Measurements from ENCODE around the gene ACOXL.

Gene ACOXL

GRCh38 chr2:111121028-111121827 is 388.9 kb downstream of the ACOXL start:
- peak; percentile 6 for DNase-seq

- DNase-seq = peak; percentile 49
These were observed 389.7 kb downstream of the ACOXL start for GRCh38 chr2:111121828-111122630.

GRCh38 chr2:111122631-111123421 is 390.5 kb downstream of the ACOXL start:
- DNase-seq = peak; percentile 67

- no peak for DNase-seq
These were observed 391.4 kb downstream of the ACOXL start for GRCh38 chr2:111123751-111124150.

- DNase-seq = no peak
These were observed 394.2 kb downstream of the ACOXL start for GRCh38 chr2:111126581-111126980.

- DNase-seq = no peak
These were observed 395.0 kb downstream of the ACOXL start for GRCh38 chr2:111127351-111127750.

- no peak for DNase-seq
These were observed 395.7 kb downstream of the ACOXL start for GRCh38 chr2:111128096-111128495.

- no peak for DNase-seq
These were observed 401.2 kb downstream of the ACOXL start for GRCh38 chr2:111133603-111134002.

GRCh38 chr2:111134055-111134454 is 401.7 kb downstream of the ACOXL start:
- DNase-seq = no peak

GRCh38 chr2:111135237-111135909 is 403.0 kb downstream of the ACOXL start:
- no peak for DNase-seq

- DNase-seq = peak; percentile 20
These were observed 403.5 kb downstream of the ACOXL start for GRCh38 chr2:111135910-111136297.

- DNase-seq = no peak
These were observed 406.5 kb downstream of the ACOXL start for GRCh38 chr2:111138839-111139238.

GRCh38 chr2:111139637-111140317 is 407.4 kb downstream of the ACOXL start:
- peak; percentile 76 for DNase-seq

GRCh38 chr2:111140815-111141214 is 408.4 kb downstream of the ACOXL start:
- no peak for DNase-seq

GRCh38 chr2:111142101-111142500 is 409.7 kb downstream of the ACOXL start:
- no peak for DNase-seq

GRCh38 chr2:111143107-111143842 is 410.9 kb downstream of the ACOXL start:
- no peak for DNase-seq

- DNase-seq = no peak
These were observed 411.4 kb downstream of the ACOXL start for GRCh38 chr2:111143843-111144198.

GRCh38 chr2:111145103-111145760 is 412.9 kb downstream of the ACOXL start:
- DNase-seq = no peak

- DNase-seq = no peak
These were observed 413.6 kb downstream of the ACOXL start for GRCh38 chr2:111145951-111146350.

- DNase-seq = no peak
These were observed 416.0 kb downstream of the ACOXL start for GRCh38 chr2:111148225-111148873.
